T1000 (cell line): ENCODE data around the gene TMUB1.

ENCODE experiments used
- DNase-seq: peaks from one replicate; lab custom pipeline; 2025; ENCODE audit warnings: mixed read lengths; lab: John Stamatoyannopoulos, UW

Gene TMUB1

GRCh38 chr7:151083071-151083823 is at the start of gene TMUB1:
Gene TMUB1 (minus strand): TSS chr7:151083493. CDS start chr7:151082563, 930 bp downstream.
- peak; percentile 50 for DNase-seq

- no peak for DNase-seq
Measured at GRCh38 chr7:151132461-151133205, 49.3 kb upstream of the TMUB1 start.

GRCh38 chr7:151131592-151132293 is 48.5 kb upstream of the TMUB1 start:
- DNase-seq: no peak

DNA sequence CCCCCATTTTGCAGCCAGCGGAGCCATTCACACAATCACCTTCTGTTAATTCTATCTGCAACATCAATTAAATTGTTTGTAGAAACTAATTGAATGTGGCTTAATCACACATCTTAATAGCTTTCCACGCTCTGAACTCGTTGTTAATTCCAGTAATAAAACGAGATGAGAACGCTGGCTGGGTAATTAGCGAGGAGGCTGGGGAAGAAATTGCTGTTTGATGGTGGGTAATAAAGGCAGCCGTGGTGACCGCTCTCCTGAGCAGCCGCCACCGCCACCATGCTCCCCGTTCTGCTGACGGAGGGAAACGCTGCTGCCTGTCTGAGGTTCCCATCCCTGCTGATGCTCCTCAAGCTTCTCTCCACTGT is 47.9 kb upstream of the TMUB1 start:
- no peak for DNase-seq

DNA sequence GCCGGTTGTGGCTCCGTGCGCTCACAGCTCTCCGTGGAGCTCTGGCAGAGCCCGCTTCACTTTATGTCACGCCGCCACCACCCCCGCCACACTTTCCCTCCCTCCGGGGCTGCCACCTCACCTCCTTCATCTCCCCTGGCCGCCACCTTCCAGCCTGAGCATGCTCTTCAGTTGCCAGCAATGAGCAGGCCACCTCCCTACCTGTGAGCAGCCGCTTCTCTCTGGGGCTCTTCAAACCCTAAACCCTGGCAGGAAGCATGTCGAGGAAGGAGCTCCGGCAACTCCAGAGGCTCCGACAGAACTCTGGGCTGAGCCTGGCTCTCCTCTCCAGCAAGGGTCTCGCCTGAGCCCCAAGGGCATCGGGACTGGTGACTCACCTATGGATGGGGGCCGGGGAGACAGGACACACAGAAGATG is 47.5 kb upstream of the TMUB1 start:
- no peak for DNase-seq

- DNase-seq: no peak
Measured at GRCh38 chr7:151129960-151130591, 46.8 kb upstream of the TMUB1 start.

- DNase-seq: no peak
Measured at GRCh38 chr7:151129117-151129959, 46.0 kb upstream of the TMUB1 start.

GRCh38 chr7:151128716-151129115 is 45.4 kb upstream of the TMUB1 start:
- no peak for DNase-seq

DNA sequence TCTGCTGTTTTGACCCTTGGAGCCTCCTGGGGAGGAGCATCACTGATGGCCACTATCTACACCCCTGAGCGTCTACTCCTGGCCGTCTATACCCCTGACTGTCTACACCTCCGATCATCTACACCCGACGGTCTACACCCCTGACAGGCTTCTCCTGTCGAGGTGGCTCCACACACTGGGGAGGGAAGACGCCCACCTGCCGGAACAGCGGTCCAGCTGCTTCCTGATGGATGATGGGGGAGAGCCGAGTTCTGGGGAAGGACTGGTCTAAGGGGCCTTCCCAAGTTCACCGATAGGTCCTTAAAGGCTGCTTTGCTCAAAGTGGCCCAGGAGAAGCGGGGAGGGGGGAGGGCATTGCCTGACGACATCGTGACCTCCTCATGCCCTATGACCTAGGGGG is 44.9 kb upstream of the TMUB1 start:
- no peak for DNase-seq

DNA sequence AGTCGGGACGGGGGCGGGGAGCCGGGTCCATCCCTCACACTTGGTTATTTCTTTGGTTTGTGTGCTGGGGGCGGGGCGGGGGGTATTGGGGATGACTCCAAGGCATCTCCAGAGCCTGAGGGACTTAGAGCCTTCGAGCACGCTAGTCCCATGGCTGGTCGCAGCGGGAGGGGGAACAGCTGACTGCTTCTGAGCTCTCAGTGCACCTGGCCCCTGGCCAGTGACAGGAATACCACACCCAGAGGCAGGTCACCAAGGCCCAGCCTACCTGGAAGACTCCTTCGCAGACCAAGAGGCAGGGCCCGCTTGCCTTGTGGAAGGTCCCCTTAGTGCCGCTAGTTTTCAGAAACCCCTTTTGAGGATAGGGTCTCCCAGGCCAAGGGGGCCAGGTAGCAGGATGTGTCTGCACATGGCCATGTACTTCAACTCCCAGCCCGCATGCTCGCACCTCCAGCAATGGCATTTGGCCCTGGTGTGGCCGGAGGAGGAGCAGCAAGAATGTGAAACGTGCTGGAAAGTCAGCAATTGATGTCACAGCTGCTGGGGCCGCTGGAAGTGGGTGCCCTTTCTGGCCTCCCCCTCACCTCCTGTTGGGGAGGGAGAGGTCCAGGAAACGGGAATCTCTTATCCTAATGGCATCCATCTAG is 43.3 kb upstream of the TMUB1 start:
- no peak for DNase-seq

DNA sequence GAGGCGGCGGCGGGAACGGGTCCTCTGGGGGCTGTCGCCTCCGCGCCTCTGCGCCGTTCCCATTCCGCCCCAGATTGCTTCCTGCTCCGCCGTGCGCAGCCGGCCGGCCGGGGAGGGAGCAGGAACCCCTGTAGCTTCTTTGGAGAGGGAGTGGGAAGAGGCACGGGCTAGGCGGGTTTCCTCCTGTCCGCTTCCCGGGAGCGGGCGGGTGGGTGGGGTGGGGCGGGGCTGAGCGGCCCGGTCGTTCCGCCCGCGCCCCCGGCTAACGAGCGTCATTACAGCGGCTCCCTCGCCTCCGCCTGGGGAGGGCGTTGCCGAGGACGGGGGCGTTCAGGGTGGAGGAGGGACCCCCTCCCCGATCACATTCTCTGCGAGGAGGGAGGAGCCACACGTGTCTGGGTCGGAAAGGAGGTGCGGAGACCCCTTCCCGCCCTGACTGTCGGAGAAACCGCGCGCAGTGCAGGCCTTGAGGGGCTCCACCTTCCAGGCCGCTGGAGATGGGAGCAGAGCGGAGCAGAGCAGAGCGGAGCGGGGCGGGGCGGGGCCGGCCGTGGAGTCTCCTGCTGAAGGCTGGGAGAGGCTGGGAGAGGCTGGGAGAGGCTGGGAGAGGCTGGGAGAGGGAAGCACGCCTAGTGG is 42.7 kb upstream of the TMUB1 start:
- no peak for DNase-seq

DNA sequence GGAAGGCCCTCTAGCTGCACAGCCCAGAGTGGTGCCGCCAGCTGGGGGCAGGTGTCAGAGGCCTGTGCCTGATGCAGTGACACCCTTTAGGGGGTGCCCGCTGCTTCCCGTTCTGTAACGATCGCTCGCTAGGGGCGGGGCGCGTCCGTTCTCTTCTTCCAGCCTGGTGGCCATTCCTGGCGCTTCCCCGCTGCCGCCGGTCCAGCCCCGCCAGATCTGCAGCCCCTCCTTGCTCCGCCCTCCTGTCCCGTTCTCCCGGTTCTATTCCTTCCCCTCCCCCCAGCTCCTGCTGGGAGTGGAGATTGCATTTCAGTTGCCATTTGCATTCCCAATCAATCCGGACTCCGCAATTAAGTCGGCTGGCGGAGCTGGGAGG is 42.2 kb upstream of the TMUB1 start:
- DNase-seq: no peak

- DNase-seq: no peak
Measured at GRCh38 chr7:151124899-151125399, 41.7 kb upstream of the TMUB1 start.

DNA sequence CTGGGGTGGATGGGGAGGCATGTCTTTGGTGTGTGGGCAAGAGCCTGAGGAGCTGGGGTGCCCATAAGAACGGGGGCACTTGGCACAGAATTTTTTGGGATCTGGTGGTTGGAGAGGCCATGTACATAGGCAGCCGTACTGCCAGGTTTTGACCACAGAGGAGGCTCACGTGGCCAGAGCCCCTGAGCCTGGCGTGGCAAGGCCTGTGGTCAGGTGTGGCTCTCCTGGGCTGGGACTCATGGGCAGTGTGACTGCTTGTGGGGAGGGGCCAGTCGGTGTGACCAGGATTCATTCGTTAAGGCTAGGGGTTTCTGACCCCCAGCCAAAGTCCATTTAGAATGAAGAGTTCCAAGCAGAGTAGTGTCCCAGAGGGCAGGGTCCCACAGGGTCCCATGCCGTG is 41.2 kb upstream of the TMUB1 start:
- DNase-seq: no peak

- peak; percentile 37 for DNase-seq
Measured at GRCh38 chr7:151123822-151124464, 40.6 kb upstream of the TMUB1 start.

GRCh38 chr7:151123158-151123821 is 40.0 kb upstream of the TMUB1 start:
- no peak for DNase-seq

DNA sequence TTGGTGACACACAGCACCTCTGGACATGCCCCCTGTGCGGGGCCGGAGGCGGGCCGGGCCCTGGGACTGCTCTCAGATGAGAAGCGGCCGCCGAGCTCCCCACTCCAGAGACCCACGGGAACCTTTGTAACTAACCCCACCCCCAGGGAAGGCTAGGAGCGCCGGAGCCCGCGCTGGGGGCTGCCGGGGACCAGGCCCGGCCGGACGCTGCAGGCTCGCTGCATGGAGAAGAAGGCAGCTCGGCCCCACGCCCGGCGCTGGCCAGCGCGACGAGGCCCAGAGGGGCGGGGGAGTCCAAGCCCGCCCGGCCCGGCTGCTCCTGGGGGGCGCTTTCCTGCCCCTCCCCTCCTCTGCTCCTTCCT is 39.5 kb upstream of the TMUB1 start:
- DNase-seq: no peak

- no peak for DNase-seq
Measured at GRCh38 chr7:151122276-151122675, 39.0 kb upstream of the TMUB1 start.
